Measurements from ENCODE around the gene AHNAK.

DNA sequence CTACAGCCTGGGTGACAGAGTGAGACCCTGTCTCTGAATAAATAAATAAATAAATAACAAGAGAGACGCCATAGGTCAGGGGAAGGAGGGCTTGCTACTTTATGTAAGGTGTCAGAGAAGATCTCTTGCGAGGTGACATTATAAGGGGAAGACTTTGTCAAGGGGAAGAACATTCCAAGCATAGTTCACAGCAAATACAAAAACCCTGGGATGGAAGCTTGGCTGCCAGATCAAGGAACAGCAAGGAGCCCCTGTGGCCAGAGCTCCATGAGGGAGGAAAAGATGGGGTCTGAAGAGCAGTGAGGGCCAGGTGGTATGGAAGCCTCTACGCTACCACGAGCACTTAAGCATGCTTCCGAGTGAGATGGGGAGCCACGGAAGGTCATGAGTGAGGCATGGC is 62.3 kb downstream of the AHNAK start:
- TF ChIP-seq EZH2 (IDR thresholded peaks at IDR 0.05; ENCODE audit: borderline replicate concordance, low read length): no peak
- TF ChIP-seq, protein P1, sequence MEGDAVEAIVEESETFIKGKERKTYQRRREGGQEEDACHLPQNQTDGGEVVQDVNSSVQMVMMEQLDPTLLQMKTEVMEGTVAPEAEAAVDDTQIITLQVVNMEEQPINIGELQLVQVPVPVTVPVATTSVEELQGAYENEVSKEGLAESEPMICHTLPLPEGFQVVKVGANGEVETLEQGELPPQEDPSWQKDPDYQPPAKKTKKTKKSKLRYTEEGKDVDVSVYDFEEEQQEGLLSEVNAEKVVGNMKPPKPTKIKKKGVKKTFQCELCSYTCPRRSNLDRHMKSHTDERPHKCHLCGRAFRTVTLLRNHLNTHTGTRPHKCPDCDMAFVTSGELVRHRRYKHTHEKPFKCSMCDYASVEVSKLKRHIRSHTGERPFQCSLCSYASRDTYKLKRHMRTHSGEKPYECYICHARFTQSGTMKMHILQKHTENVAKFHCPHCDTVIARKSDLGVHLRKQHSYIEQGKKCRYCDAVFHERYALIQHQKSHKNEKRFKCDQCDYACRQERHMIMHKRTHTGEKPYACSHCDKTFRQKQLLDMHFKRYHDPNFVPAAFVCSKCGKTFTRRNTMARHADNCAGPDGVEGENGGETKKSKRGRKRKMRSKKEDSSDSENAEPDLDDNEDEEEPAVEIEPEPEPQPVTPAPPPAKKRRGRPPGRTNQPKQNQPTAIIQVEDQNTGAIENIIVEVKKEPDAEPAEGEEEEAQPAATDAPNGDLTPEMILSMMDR (IDR thresholded peaks at IDR 0.05; ENCODE audit: low read length): no peak
